WTC11 (cell line): ENCODE data around the gene OR4L1. TPM values are rescaled to one million over a fixed set of nuclear protein-coding genes. Genes with fewer than 3 reads are reported as not detected.

ENCODE experiments used
- ATAC-seq: fragments of 200-7000 bp; cut with Tn5 transposase; 2 replicates; pipeline ENCODE4 v1.10.0; 2021; ENCODE audit warnings: mild to moderate bottlenecking, moderate library complexity
- CTCF ChIA-PET: fragments of 300-600 bp; sonication (Branson Sonifier 250); formaldehyde crosslinking; loops from one replicate; lab custom pipeline; 2021; ENCODE audit warnings: antibody characterized with exemption; lab: Charles Lee
- POLR2A ChIA-PET: fragments of 350-600 bp; sonication (Branson Sonifier 250); formaldehyde crosslinking; loops from one replicate; lab custom pipeline; 2021; ENCODE audit warnings: antibody characterized with exemption; lab: Charles Lee
- DNase-seq: peaks from one replicate; pipeline ENCODE4 v3.0.0; 2021; ENCODE audit warnings: low spot score
- H3K27ac Mint-ChIP-seq: 2 replicates; pipeline ENCODE4 v1.8.0; 2021; ENCODE audit warnings: mixed read lengths
- H3K27me3 Mint-ChIP-seq: 2 replicates; pipeline ENCODE4 v1.8.0; 2021; ENCODE audit warnings: low read depth, mild to moderate bottlenecking, moderate library complexity, mixed read lengths
- H3K36me3 Mint-ChIP-seq: 2 replicates; pipeline ENCODE4 v1.8.0; 2021; ENCODE audit warnings: mixed read lengths
- H3K4me1 Mint-ChIP-seq: 2 replicates; pipeline ENCODE4 v1.8.0; 2022; ENCODE audit warnings: mixed read lengths
- H3K4me3 Mint-ChIP-seq: 2 replicates; pipeline ENCODE4 v1.8.0; 2021; ENCODE audit warnings: mild to moderate bottlenecking, moderate library complexity, mixed read lengths
- H3K9me3 Mint-ChIP-seq: 2 replicates; pipeline ENCODE4 v1.8.0; 2021; ENCODE audit warnings: mixed read lengths
- CREB1 ChIP-seq: sonication (generic); formaldehyde crosslinking; IDR thresholded peaks from 2 replicates; pipeline ENCODE4 v1.8.0; 2023; ENCODE audit warnings: mild to moderate bottlenecking, missing genetic modification reagents
- JAZF1 ChIP-seq: fragments of 250-450 bp; sonication (Bioruptor Pico); IDR thresholded peaks from 2 replicates; pipeline ENCODE4 v1.9.0; 2021; ENCODE audit warnings: moderate library complexity, mild to moderate bottlenecking, inconsistent platforms
- KAT7 ChIP-seq: sonication (generic); formaldehyde crosslinking; IDR thresholded peaks from 2 replicates; pipeline ENCODE4 v1.8.1; 2023; ENCODE audit warnings: missing genetic modification reagents, mild to moderate bottlenecking, borderline replicate concordance
- MYBL2 ChIP-seq: sonication (generic); formaldehyde crosslinking; IDR thresholded peaks from 2 replicates; pipeline ENCODE4 v1.8.1; 2023; ENCODE audit warnings: mild to moderate bottlenecking, moderate library complexity, missing genetic modification reagents
- OVOL2 ChIP-seq: fragments of 250-450 bp; sonication (Bioruptor Pico); IDR thresholded peaks from 2 replicates; pipeline ENCODE4 v1.9.0; 2021; ENCODE audit warnings: mild to moderate bottlenecking, borderline replicate concordance
- SMAD3 ChIP-seq: sonication (generic); formaldehyde crosslinking; IDR thresholded peaks from 2 replicates; pipeline ENCODE4 v1.8.0; 2022; ENCODE audit warnings: missing genetic modification reagents, mild to moderate bottlenecking, borderline replicate concordance
- SMAD4 ChIP-seq: sonication (generic); formaldehyde crosslinking; IDR thresholded peaks from 2 replicates; pipeline ENCODE4 v1.8.0; 2022; ENCODE audit warnings: mild to moderate bottlenecking, missing genetic modification reagents
- TCF7 ChIP-seq: sonication (generic); formaldehyde crosslinking; IDR thresholded peaks from 2 replicates; pipeline ENCODE4 v1.8.0; 2022; ENCODE audit warnings: mild to moderate bottlenecking, low read depth, missing genetic modification reagents, moderate library complexity
- TEAD1 ChIP-seq: sonication (generic); formaldehyde crosslinking; IDR thresholded peaks from 2 replicates; pipeline ENCODE4 v1.8.0; 2022; ENCODE audit warnings: mild to moderate bottlenecking, missing genetic modification reagents
- TP53 ChIP-seq: sonication (generic); formaldehyde crosslinking; IDR thresholded peaks from 2 replicates; pipeline ENCODE4 v1.8.1; 2023; ENCODE audit warnings: mild to moderate bottlenecking, missing genetic modification reagents
- ZNF121 ChIP-seq: sonication (generic); formaldehyde crosslinking; IDR thresholded peaks from 2 replicates; pipeline ENCODE4 v1.8.0; 2023; ENCODE audit warnings: missing genetic modification reagents
- ZNF138 ChIP-seq: sonication (generic); formaldehyde crosslinking; conservative IDR thresholded peaks from 2 replicates; pipeline ENCODE4 v1.8.1; 2022; ENCODE audit warnings: mild to moderate bottlenecking, moderate library complexity, missing genetic modification reagents
- ZNF416 ChIP-seq: fragments of 250-450 bp; sonication (Bioruptor Pico); IDR thresholded peaks from 2 replicates; pipeline ENCODE4 v1.9.0; 2021; ENCODE audit warnings: mild to moderate bottlenecking, inconsistent platforms
- total RNA-seq: library from RNA; stranded (reverse); gene quantifications from 3 replicates; pipeline ENCODE4 v1.2.3, GENCODE V29; 2021
- TF ChIP-seq, protein P1 (sequence below): sonication (generic); formaldehyde crosslinking; IDR thresholded peaks from 2 replicates; pipeline ENCODE4 v1.8.0; 2022; ENCODE audit warnings: mild to moderate bottlenecking, missing genetic modification reagents
- TF ChIP-seq, protein P2 (sequence below): sonication (generic); formaldehyde crosslinking; IDR thresholded peaks from 2 replicates; pipeline ENCODE4 v1.8.0; 2022; ENCODE audit warnings: missing genetic modification reagents
- TF ChIP-seq, protein P3 (sequence below): sonication (generic); formaldehyde crosslinking; IDR thresholded peaks from 2 replicates; pipeline ENCODE4 v1.8.1; 2023; ENCODE audit warnings: mild to moderate bottlenecking, missing genetic modification reagents
- TF ChIP-seq, protein P4 (sequence below): fragments of 250-450 bp; sonication (Bioruptor Pico); conservative IDR thresholded peaks from 2 replicates; pipeline ENCODE4 v1.9.0; 2021; ENCODE audit warnings: mild to moderate bottlenecking
- TF ChIP-seq, protein P5 (sequence below): fragments of 250-450 bp; sonication (Bioruptor Pico); IDR thresholded peaks from 2 replicates; pipeline ENCODE4 v2.1.2; 2022; ENCODE audit warnings: mild to moderate bottlenecking, moderate library complexity
- TF ChIP-seq, protein P6 (sequence below): sonication (generic); formaldehyde crosslinking; IDR thresholded peaks from 2 replicates; pipeline ENCODE4 v1.8.0; 2022; ENCODE audit warnings: mild to moderate bottlenecking, missing genetic modification reagents
- TF ChIP-seq, protein P7 (sequence below): sonication (generic); formaldehyde crosslinking; IDR thresholded peaks from 2 replicates; pipeline ENCODE4 v1.8.1; 2023; ENCODE audit warnings: mild to moderate bottlenecking, missing genetic modification reagents, moderate library complexity
- TF ChIP-seq, protein P8 (sequence below): sonication (generic); formaldehyde crosslinking; conservative IDR thresholded peaks from 2 replicates; pipeline ENCODE4 v1.8.1; 2023; ENCODE audit warnings: mild to moderate bottlenecking, low read depth, missing genetic modification reagents, moderate library complexity

The OR4L1 gene
- total RNA-seq, 1 experiment from 2014 or later: not detected

DNA sequence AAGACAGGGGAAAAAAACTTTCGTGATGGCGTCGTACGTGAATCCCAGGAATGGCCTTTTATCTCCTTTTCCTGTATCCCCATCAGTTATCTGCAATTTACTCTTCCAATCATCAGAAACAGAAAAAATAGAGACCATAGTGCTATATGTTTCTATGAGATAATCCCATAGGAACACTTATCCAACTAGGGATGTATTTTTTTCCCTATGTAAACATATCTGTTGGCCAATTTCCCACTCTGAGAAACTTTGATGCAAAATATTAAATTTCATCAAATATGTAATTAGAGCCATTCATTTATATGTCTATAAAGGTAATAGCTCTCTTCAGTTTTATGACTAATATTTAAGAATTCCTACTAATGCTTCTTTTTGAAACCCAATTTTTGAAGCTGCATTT, 23.9 kb upstream of the OR4L1 start, which contains the start of gene OR4K13:
Gene OR4K13, minus strand, starts transcription at position 101 of the 400 bp plus-strand sequence. CDS start 1,280 bp downstream, outside the sequence.
- TF ChIP-seq ZNF121 (CRISPR knock-in tag) (no peak), SMAD3 (CRISPR knock-in tag) (no peak), TP53 (CRISPR knock-in tag) (no peak), KAT7 (CRISPR knock-in tag) (no peak), ZNF416 (CRISPR knock-in tag) (no peak), OVOL2 (CRISPR knock-in tag) (no peak), CREB1 (CRISPR knock-in tag) (no peak), TEAD1 (CRISPR knock-in tag) (no peak), JAZF1 (CRISPR knock-in tag) (no peak), SMAD4 (CRISPR knock-in tag) (no peak), MYBL2 (CRISPR knock-in tag) (no peak), ZNF138 (CRISPR knock-in tag) (no peak), TCF7 (no peak)
- TF ChIP-seq, protein P1, sequence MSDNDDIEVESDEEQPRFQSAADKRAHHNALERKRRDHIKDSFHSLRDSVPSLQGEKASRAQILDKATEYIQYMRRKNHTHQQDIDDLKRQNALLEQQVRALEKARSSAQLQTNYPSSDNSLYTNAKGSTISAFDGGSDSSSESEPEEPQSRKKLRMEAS (CRISPR knock-in tag): no peak
- TF ChIP-seq, protein P2, sequence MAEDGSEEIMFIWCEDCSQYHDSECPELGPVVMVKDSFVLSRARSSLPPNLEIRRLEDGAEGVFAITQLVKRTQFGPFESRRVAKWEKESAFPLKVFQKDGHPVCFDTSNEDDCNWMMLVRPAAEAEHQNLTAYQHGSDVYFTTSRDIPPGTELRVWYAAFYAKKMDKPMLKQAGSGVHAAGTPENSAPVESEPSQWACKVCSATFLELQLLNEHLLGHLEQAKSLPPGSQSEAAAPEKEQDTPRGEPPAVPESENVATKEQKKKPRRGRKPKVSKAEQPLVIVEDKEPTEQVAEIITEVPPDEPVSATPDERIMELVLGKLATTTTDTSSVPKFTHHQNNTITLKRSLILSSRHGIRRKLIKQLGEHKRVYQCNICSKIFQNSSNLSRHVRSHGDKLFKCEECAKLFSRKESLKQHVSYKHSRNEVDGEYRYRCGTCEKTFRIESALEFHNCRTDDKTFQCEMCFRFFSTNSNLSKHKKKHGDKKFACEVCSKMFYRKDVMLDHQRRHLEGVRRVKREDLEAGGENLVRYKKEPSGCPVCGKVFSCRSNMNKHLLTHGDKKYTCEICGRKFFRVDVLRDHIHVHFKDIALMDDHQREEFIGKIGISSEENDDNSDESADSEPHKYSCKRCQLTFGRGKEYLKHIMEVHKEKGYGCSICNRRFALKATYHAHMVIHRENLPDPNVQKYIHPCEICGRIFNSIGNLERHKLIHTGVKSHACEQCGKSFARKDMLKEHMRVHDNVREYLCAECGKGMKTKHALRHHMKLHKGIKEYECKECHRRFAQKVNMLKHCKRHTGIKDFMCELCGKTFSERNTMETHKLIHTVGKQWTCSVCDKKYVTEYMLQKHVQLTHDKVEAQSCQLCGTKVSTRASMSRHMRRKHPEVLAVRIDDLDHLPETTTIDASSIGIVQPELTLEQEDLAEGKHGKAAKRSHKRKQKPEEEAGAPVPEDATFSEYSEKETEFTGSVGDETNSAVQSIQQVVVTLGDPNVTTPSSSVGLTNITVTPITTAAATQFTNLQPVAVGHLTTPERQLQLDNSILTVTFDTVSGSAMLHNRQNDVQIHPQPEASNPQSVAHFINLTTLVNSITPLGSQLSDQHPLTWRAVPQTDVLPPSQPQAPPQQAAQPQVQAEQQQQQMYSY (CRISPR knock-in tag): no peak
- TF ChIP-seq, protein P3, sequence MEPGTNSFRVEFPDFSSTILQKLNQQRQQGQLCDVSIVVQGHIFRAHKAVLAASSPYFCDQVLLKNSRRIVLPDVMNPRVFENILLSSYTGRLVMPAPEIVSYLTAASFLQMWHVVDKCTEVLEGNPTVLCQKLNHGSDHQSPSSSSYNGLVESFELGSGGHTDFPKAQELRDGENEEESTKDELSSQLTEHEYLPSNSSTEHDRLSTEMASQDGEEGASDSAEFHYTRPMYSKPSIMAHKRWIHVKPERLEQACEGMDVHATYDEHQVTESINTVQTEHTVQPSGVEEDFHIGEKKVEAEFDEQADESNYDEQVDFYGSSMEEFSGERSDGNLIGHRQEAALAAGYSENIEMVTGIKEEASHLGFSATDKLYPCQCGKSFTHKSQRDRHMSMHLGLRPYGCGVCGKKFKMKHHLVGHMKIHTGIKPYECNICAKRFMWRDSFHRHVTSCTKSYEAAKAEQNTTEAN: no peak
- TF ChIP-seq, protein P4, sequence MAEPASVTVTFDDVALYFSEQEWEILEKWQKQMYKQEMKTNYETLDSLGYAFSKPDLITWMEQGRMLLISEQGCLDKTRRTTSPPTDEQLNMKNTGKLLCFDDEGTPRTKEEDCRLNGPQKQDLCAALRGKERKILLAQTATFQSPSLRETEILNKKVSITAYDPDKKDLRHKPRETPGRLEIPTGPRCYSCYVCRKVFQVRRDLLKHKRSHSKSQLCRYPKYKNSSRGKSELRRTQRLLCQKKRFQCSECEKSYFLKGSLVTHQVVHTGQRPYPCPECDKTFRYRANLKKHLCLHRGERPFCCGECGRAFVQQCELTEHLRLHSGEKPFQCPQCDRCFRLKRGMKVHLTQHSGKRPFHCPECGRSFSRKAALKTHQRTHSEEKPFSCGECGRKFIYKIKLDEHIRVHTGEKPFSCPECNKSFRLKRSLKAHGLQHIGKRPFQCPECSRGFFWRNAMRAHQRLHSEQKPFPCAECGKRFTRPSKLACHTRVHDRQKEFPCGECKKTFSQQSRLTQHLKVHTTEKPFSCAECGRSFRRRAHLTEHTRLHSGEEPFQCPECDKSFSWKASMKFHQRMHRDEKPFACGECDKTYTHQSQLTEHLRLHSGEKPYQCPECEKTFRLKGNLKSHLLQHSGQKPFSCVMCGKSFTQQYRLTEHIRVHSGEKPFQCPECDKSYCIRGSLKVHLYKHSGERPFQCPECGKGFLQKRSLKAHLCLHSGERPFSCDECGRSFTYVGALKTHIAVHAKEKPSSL: no peak
- Mint-ChIP-seq H3K4me1 (no peaks in the 10 kb centered on the region), H3K36me3 (peaks cover 50% of the 10 kb centered on the region), H3K27me3 (peaks cover 3% of the 10 kb centered on the region), H3K27ac (no peak within 1 kb of the TSS), H3K9me3 (peaks cover 66% of the 10 kb centered on the region), H3K4me3 (no peak within 1 kb of the TSS)
- ChIA-PET CTCF (no interaction called here), POLR2A (no interaction called here)
- no peak for ATAC-seq
- DNase-seq: no peak

DNA sequence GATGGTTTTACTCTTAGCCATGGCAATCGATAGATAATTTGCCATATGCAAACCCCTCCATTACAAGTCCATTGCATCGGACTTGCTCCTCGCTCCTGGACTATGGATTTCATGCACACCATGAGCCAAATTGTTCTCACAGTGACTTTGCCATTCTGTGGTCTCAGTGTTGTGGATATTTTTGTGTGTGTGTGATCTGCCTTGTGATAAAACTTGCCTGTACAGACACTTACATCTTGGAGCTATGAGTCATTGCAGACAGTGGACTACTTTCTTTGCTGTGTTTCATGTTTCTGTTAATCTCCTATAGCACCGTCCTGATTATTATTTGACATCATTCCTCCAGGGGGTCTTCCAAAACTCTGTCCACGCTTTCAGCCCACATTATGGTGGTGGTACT, 15.6 kb upstream of the OR4L1 start:
- POLR2A ChIA-PET: no interaction called here
- ATAC-seq: no peak
- peaks cover 62% of the 10 kb centered on the region for H3K36me3 Mint-ChIP-seq
- peaks cover 8% of the 10 kb centered on the region for H3K27me3 Mint-ChIP-seq
- no peak overlapping the region for H3K4me3 Mint-ChIP-seq
- CTCF ChIA-PET: no interaction called here
- TF ChIP-seq, protein P5, sequence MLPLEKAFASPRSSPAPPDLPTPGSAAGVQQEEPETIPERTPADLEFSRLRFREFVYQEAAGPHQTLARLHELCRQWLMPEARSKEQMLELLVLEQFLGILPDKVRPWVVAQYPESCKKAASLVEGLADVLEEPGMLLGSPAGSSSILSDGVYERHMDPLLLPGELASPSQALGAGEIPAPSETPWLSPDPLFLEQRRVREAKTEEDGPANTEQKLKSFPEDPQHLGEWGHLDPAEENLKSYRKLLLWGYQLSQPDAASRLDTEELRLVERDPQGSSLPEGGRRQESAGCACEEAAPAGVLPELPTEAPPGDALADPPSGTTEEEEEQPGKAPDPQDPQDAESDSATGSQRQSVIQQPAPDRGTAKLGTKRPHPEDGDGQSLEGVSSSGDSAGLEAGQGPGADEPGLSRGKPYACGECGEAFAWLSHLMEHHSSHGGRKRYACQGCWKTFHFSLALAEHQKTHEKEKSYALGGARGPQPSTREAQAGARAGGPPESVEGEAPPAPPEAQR (CRISPR knock-in tag): no peak
- TF ChIP-seq, protein P6, sequence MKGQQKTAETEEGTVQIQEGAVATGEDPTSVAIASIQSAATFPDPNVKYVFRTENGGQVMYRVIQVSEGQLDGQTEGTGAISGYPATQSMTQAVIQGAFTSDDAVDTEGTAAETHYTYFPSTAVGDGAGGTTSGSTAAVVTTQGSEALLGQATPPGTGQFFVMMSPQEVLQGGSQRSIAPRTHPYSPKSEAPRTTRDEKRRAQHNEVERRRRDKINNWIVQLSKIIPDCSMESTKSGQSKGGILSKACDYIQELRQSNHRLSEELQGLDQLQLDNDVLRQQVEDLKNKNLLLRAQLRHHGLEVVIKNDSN (CRISPR knock-in tag): no peak
- TF ChIP-seq, protein P7, sequence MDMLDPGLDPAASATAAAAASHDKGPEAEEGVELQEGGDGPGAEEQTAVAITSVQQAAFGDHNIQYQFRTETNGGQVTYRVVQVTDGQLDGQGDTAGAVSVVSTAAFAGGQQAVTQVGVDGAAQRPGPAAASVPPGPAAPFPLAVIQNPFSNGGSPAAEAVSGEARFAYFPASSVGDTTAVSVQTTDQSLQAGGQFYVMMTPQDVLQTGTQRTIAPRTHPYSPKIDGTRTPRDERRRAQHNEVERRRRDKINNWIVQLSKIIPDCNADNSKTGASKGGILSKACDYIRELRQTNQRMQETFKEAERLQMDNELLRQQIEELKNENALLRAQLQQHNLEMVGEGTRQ (CRISPR knock-in tag): no peak
- TF ChIP-seq, protein P8, sequence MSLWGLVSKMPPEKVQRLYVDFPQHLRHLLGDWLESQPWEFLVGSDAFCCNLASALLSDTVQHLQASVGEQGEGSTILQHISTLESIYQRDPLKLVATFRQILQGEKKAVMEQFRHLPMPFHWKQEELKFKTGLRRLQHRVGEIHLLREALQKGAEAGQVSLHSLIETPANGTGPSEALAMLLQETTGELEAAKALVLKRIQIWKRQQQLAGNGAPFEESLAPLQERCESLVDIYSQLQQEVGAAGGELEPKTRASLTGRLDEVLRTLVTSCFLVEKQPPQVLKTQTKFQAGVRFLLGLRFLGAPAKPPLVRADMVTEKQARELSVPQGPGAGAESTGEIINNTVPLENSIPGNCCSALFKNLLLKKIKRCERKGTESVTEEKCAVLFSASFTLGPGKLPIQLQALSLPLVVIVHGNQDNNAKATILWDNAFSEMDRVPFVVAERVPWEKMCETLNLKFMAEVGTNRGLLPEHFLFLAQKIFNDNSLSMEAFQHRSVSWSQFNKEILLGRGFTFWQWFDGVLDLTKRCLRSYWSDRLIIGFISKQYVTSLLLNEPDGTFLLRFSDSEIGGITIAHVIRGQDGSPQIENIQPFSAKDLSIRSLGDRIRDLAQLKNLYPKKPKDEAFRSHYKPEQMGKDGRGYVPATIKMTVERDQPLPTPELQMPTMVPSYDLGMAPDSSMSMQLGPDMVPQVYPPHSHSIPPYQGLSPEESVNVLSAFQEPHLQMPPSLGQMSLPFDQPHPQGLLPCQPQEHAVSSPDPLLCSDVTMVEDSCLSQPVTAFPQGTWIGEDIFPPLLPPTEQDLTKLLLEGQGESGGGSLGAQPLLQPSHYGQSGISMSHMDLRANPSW (CRISPR knock-in tag): no peak
- DNase-seq: no peak
- no peak overlapping the region for H3K27ac Mint-ChIP-seq
- peaks cover 79% of the 10 kb centered on the region for H3K9me3 Mint-ChIP-seq
- no peaks in the 10 kb centered on the region for H3K4me1 Mint-ChIP-seq
